HG02938 (cell line): ENCODE data around the gene TMEM150A.
A peak's percentile ranks its signal among the peaks of the same experiment; 100 is the strongest.
"Not testable (repeated sequence)": the region's sequence is repeated elsewhere in the genome, so short reads cannot be mapped to it uniquely, and the experiment has no call there.

ENCODE experiments used
- ATAC-seq: cut with Tn5 transposase; IDR thresholded peaks from one replicate; pipeline ENCODE4 v1.9.1; 2021; ENCODE audit warnings: mild to moderate bottlenecking, moderate library complexity; ENCODE audit not compliant: unreplicated experiment

Gene TMEM150A

GRCh38 chr2:85577386-85578242 lies 24.9 kb downstream of the TMEM150A start, which contains the start of gene VAMP8:
Gene VAMP8, plus strand, starts transcription at chr2:85577586. Its CDS starts 61 bp downstream, at chr2:85577647.
- peak; percentile 31 for ATAC-seq

GRCh38 chr2:85577063-85577385 lies 25.5 kb downstream of the TMEM150A start:
- no peak for ATAC-seq

- no peak for ATAC-seq
Observed at GRCh38 chr2:85575739-85576138, 26.8 kb downstream of the TMEM150A start.

- ATAC-seq = no peak
Observed at GRCh38 chr2:85566265-85566664, 36.2 kb downstream of the TMEM150A start.

GRCh38 chr2:85564144-85564563 lies 38.3 kb downstream of the TMEM150A start:
- ATAC-seq = no peak

- peak; percentile 89 for ATAC-seq
Observed at GRCh38 chr2:85561280-85562212, 41.0 kb downstream of the TMEM150A start, which contains the start of gene GGCX. Gene GGCX, minus strand, starts transcription at chr2:85561493. Its CDS starts 65 bp downstream, at chr2:85561428.

GRCh38 chr2:85560812-85561279 lies 41.7 kb downstream of the TMEM150A start:
- ATAC-seq = peak; percentile 7

- not testable (repeated sequence) for ATAC-seq
Observed at GRCh38 chr2:85560403-85560726, 42.1 kb downstream of the TMEM150A start.

- ATAC-seq = no peak
Observed at GRCh38 chr2:85558160-85558559, 44.3 kb downstream of the TMEM150A start.

GRCh38 chr2:85557130-85557529 lies 45.4 kb downstream of the TMEM150A start:
- ATAC-seq = no peak

- no peak for ATAC-seq
Observed at GRCh38 chr2:85554980-85555612, 47.4 kb downstream of the TMEM150A start.

- ATAC-seq = no peak
Observed at GRCh38 chr2:85553184-85553583, 49.3 kb downstream of the TMEM150A start.

- ATAC-seq = no peak
Observed at GRCh38 chr2:85551698-85552678, 50.5 kb downstream of the TMEM150A start.

GRCh38 chr2:85550486-85550885 lies 52.0 kb downstream of the TMEM150A start:
- ATAC-seq = no peak

- ATAC-seq = no peak
Observed at GRCh38 chr2:85549826-85550225, 52.7 kb downstream of the TMEM150A start.

GRCh38 chr2:85549095-85549494 lies 53.4 kb downstream of the TMEM150A start:
- ATAC-seq = no peak

- ATAC-seq = no peak
Observed at GRCh38 chr2:85548608-85548900, 53.9 kb downstream of the TMEM150A start.
